ENCODE measurements around the gene SLC12A4.

GRCh38 chr16:67936880-67937605 lies 31.4 kb downstream of the SLC12A4 start:
- TF ChIP-seq CTCF (IDR thresholded peaks at IDR 0.05) (no peak), POLR2AphosphoS5 (IDR thresholded peaks at IDR 0.05) (no peak), EP300 (IDR thresholded peaks at IDR 0.05) (no peak)
